Measurements from ENCODE around the gene ANXA11.

DNA sequence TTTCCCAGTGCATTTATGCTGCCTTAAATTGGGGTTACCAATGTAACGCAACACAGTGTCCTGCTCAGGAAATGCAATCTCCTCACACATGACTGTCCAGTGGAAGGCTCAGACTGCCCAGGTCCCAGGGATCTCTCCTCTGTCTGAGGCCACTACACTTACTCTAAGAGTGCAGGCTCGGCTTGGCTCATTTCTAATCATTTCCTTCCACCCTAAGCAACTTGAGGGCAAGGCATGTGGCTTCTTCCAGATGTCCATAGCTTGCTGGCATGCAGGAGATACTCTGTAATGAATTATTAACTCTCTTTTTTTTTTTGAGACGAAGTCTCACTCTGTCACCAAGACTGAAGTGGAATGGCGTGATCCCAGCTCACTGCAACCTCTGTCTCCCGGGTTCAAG lies 49.1 kb downstream of the ANXA11 start:
- TF ChIP-seq POLR2AphosphoS5 (IDR thresholded peaks at IDR 0.05; ENCODE audit: borderline replicate concordance, low read depth, low read length) (no peak), EZH2 (IDR thresholded peaks at IDR 0.05) (no peak)

Measured in SK-N-MC (cell line).